Calu3 (cell line): ENCODE measurements around the gene RPL26. TPM values are rescaled to one million over a fixed set of nuclear protein-coding genes. Genes with fewer than 3 reads are reported as not detected.

Experiments used
- BruUV-seq: library from RNA; stranded (reverse); fragments of 400-500 nt; replicated peaks from 2 replicates; lab custom pipeline; 2021; lab: Mats Ljungman, UMichigan
- CTCF ChIA-PET: fragments of 300-600 bp; sonication (Branson Sonifier 250); formaldehyde crosslinking; loops from one replicate; lab custom pipeline; 2022; ENCODE audit warnings: antibody characterized with exemption; lab: Charles Lee
- DNase-seq: peaks from one replicate; pipeline ENCODE4 v3.0.0; 2022
- H3K27ac Mint-ChIP-seq: one replicate; pipeline ENCODE4 v1.8.0; 2022; ENCODE audit warnings: mixed read lengths; ENCODE audit not compliant: unreplicated experiment
- H3K27me3 Mint-ChIP-seq: one replicate; pipeline ENCODE4 v1.8.0; 2022; ENCODE audit warnings: mixed read lengths; ENCODE audit not compliant: unreplicated experiment
- H3K36me3 Mint-ChIP-seq: one replicate; pipeline ENCODE4 v1.8.0; 2022; ENCODE audit warnings: mild to moderate bottlenecking, moderate library complexity, mixed read lengths; ENCODE audit not compliant: insufficient read depth, unreplicated experiment
- H3K4me1 Mint-ChIP-seq: one replicate; pipeline ENCODE4 v1.8.0; 2022; ENCODE audit warnings: mild to moderate bottlenecking, low read depth, mixed read lengths; ENCODE audit not compliant: unreplicated experiment
- H3K4me3 Mint-ChIP-seq: one replicate; pipeline ENCODE4 v1.8.0; 2022; ENCODE audit warnings: mild to moderate bottlenecking, low read depth, moderate library complexity, mixed read lengths; ENCODE audit not compliant: unreplicated experiment
- H3K9me3 Mint-ChIP-seq: one replicate; pipeline ENCODE4 v1.8.0; 2022; ENCODE audit warnings: low read depth, mixed read lengths; ENCODE audit not compliant: unreplicated experiment
- CTCF ChIP-seq: fragments of 200-600 bp; IDR thresholded peaks from one replicate; pipeline ENCODE4 v1.8.0; 2022; ENCODE audit warnings: antibody characterized with exemption; ENCODE audit not compliant: unreplicated experiment
- intact Hi-C: fragments of 100-400 bp; cut with micrococcal nuclease; formaldehyde crosslinking; loops from one replicate; pipeline ENCODE4 v1.10.0; 2022; ENCODE audit not compliant: unreplicated experiment
- total RNA-seq: library from RNA; stranded (reverse); gene quantifications from 2 replicates; pipeline ENCODE4 v1.2.3, GENCODE V29; 2022

RPL26 gene
- total RNA-seq, 1 experiment from 2014 or later: 842 TPM

- BruUV-seq: no TSS peak
- Mint-ChIP-seq H3K4me3 (no peak overlapping the region), H3K9me3 (no peaks in the 10 kb centered on the region), H3K36me3 (no peaks in the 10 kb centered on the region), H3K27me3 (peaks cover 16% of the 10 kb centered on the region), H3K27ac (no peak overlapping the region), H3K4me1 (peaks cover 2% of the 10 kb centered on the region)
- TF ChIP-seq CTCF: no peak
- CTCF ChIA-PET: no interaction called here
- intact Hi-C loops: no loop called here
- no peak for DNase-seq
Observed at GRCh38 chr17:8392274-8392673, 9.3 kb upstream of the RPL26 start.

- no peak for TF ChIP-seq CTCF
- intact Hi-C loops: no loop called here
- no peaks in the 10 kb centered on the region for H3K36me3 Mint-ChIP-seq
- H3K9me3 Mint-ChIP-seq: no peaks in the 10 kb centered on the region
- no peaks in the 10 kb centered on the region for H3K4me1 Mint-ChIP-seq
- CTCF ChIA-PET: no interaction called here
- BruUV-seq: no TSS peak
- H3K4me3 Mint-ChIP-seq: no peak overlapping the region
- peaks cover 16% of the 10 kb centered on the region for H3K27me3 Mint-ChIP-seq
- H3K27ac Mint-ChIP-seq: no peak overlapping the region
- DNase-seq: no peak
Observed at GRCh38 chr17:8391711-8392110, 8.7 kb upstream of the RPL26 start.

GRCh38 chr17:8387914-8388651 lies 5.1 kb upstream of the RPL26 start:
- TF ChIP-seq CTCF: no peak
- CTCF ChIA-PET: no interaction called here
- Mint-ChIP-seq H3K9me3 (no peaks in the 10 kb centered on the region), H3K36me3 (peaks cover 24% of the 10 kb centered on the region), H3K4me1 (peaks cover 15% of the 10 kb centered on the region), H3K27me3 (no peaks in the 10 kb centered on the region), H3K4me3 (no peak overlapping the region), H3K27ac (no peak overlapping the region)
- intact Hi-C loops: no loop called here
- no peak for DNase-seq
- BruUV-seq: no TSS peak

GRCh38 chr17:8386841-8387240 lies 3.8 kb upstream of the RPL26 start:
- no peak for TF ChIP-seq CTCF
- Mint-ChIP-seq H3K27me3 (no peaks in the 10 kb centered on the region), H3K27ac (no peak overlapping the region), H3K4me1 (peaks cover 15% of the 10 kb centered on the region), H3K36me3 (peaks cover 37% of the 10 kb centered on the region), H3K4me3 (no peak overlapping the region), H3K9me3 (no peaks in the 10 kb centered on the region)
- BruUV-seq: no TSS peak
- DNase-seq: no peak
- intact Hi-C loops: no loop called here
- CTCF ChIA-PET: no interaction called here
